Upper lobe of right lung (tissue), 1 donor: Measurements from ENCODE around the gene EEF1AKMT3. TPM values are rescaled to one million over a fixed set of nuclear protein-coding genes. Genes with fewer than 3 reads are reported as not detected.

Source experiments
- ATAC-seq: fragments of 200-7000 bp; cut with Tn5 transposase; one replicate; pipeline ENCODE4 v1.9.1; 2020; ENCODE audit warnings: mild to moderate bottlenecking, moderate library complexity
- DNase-seq: peaks from one replicate; pipeline ENCODE4 v3.0.0-alpha.2; 2020
- H3K27ac ChIP-seq: fragments of 200-600 bp; one replicate; pipeline ENCODE4 v1.8.0; 2022
- H3K27me3 ChIP-seq: fragments of 200-600 bp; one replicate; pipeline ENCODE4 v1.8.0; 2022; ENCODE audit warnings: mild to moderate bottlenecking
- H3K36me3 ChIP-seq: fragments of 200-600 bp; one replicate; pipeline ENCODE4 v1.8.0; 2022
- H3K4me1 ChIP-seq: fragments of 200-600 bp; one replicate; pipeline ENCODE4 v1.8.0; 2022
- H3K4me3 ChIP-seq: fragments of 200-600 bp; one replicate; pipeline ENCODE4 v1.8.0; 2022; ENCODE audit warnings: mild to moderate bottlenecking
- H3K9me3 ChIP-seq: fragments of 200-600 bp; one replicate; pipeline ENCODE4 v1.8.0; 2022
- intact Hi-C: fragments of 100-400 bp; cut with DNase I; formaldehyde crosslinking; loops from one replicate; pipeline ENCODE4 v1.11.0; 2022
- total RNA-seq: library from RNA; stranded (reverse); fragmentation: NEBNext Ultra II Directional; extraction: Animal tissue kit (Norgen Biotek cat#: 25700); gene quantifications from one replicate; pipeline ENCODE4 v1.2.1, GENCODE V29; 2021
- TF ChIP-seq, protein P1 (sequence below): fragments of 200-600 bp; IDR thresholded peaks from one replicate; pipeline ENCODE4 v1.8.0; 2022; ENCODE audit warnings: antibody characterized with exemption
- donor health status: DM: no; HTN: yes; CAD: no; lungs with severe emphysema.

The EEF1AKMT3 gene
- total RNA-seq, 1 donor from 2014 or later: 8.0 TPM

DNA sequence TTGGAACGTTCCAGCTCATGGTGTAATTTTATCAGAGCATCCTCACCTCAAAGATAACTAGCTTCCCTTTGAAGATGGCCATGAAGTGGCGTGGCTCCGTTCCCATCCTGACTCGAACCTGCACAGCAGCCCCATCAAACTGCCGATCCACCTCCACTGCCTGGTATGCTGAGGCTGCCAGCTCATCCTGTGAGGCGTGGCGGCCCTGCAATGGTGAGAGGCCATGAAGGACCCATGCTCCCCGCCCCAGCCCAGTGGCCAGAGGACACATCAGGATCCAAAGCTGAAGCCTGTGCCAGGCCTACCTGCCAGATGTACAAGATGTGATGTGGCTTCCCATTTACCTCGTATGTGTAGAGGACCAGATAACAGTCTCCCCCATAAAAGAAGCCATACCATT, 34.9 kb downstream of the EEF1AKMT3 start:
- Histone ChIP-seq H3K4me1 (no peaks in the 10 kb centered on the region), H3K4me3 (no peak overlapping the region), H3K27ac (no peak overlapping the region), H3K27me3 (no peaks in the 10 kb centered on the region), H3K9me3 (no peaks in the 10 kb centered on the region), H3K36me3 (peaks cover 85% of the 10 kb centered on the region)
- intact Hi-C loops: no loop called here
- ATAC-seq (no peak), DNase-seq (no peak)
- TF ChIP-seq, protein P1, sequence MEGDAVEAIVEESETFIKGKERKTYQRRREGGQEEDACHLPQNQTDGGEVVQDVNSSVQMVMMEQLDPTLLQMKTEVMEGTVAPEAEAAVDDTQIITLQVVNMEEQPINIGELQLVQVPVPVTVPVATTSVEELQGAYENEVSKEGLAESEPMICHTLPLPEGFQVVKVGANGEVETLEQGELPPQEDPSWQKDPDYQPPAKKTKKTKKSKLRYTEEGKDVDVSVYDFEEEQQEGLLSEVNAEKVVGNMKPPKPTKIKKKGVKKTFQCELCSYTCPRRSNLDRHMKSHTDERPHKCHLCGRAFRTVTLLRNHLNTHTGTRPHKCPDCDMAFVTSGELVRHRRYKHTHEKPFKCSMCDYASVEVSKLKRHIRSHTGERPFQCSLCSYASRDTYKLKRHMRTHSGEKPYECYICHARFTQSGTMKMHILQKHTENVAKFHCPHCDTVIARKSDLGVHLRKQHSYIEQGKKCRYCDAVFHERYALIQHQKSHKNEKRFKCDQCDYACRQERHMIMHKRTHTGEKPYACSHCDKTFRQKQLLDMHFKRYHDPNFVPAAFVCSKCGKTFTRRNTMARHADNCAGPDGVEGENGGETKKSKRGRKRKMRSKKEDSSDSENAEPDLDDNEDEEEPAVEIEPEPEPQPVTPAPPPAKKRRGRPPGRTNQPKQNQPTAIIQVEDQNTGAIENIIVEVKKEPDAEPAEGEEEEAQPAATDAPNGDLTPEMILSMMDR: no peak

- H3K27ac ChIP-seq: no peak overlapping the region
- no peak overlapping the region for H3K4me3 ChIP-seq
- H3K4me1 ChIP-seq: no peaks in the 10 kb centered on the region
- ATAC-seq (no peak), DNase-seq (no peak)
- TF ChIP-seq, protein P1: no peak
- intact Hi-C loops: no loop called here
- H3K27me3 ChIP-seq: no peaks in the 10 kb centered on the region
- H3K9me3 ChIP-seq: no peaks in the 10 kb centered on the region
- peaks cover 86% of the 10 kb centered on the region for H3K36me3 ChIP-seq
Observed at GRCh38 chr12:57808351-57808750, 35.9 kb downstream of the EEF1AKMT3 start.

DNA sequence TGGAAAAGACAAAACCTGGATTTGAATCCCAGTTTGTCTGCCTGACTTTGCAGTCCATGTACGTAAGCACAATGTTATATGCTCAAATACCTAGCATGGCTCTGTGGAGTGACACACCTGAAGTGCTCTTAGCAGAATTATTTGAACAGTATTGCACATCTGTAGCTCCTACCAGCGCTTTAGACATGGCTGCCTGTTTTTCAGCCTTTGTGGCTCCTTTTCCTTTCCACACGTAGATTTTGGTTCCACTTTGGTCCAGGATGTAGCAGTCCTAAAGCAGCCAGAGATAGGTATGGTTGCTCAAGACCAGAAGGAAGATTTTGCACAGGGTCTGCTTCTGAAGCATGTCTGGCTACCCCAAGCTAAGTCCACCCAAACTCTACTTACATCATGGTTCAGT, 37.0 kb downstream of the EEF1AKMT3 start:
- ATAC-seq (no peak), DNase-seq (no peak)
- TF ChIP-seq, protein P1: no peak
- Histone ChIP-seq H3K4me3 (no peak overlapping the region), H3K36me3 (peaks cover 77% of the 10 kb centered on the region), H3K27ac (no peak overlapping the region), H3K9me3 (no peaks in the 10 kb centered on the region), H3K27me3 (no peaks in the 10 kb centered on the region), H3K4me1 (no peaks in the 10 kb centered on the region)
- intact Hi-C loops: no loop called here

GRCh38 chr12:57810450-57810849, 38.0 kb downstream of the EEF1AKMT3 start:
- DNase-seq (no peak), ATAC-seq (no peak)
- Histone ChIP-seq H3K27ac (no peak overlapping the region), H3K27me3 (no peaks in the 10 kb centered on the region), H3K36me3 (peaks cover 68% of the 10 kb centered on the region), H3K4me3 (no peak overlapping the region), H3K9me3 (no peaks in the 10 kb centered on the region), H3K4me1 (peaks cover 3% of the 10 kb centered on the region)
- intact Hi-C loops: no loop called here
- TF ChIP-seq, protein P1: no peak

DNA sequence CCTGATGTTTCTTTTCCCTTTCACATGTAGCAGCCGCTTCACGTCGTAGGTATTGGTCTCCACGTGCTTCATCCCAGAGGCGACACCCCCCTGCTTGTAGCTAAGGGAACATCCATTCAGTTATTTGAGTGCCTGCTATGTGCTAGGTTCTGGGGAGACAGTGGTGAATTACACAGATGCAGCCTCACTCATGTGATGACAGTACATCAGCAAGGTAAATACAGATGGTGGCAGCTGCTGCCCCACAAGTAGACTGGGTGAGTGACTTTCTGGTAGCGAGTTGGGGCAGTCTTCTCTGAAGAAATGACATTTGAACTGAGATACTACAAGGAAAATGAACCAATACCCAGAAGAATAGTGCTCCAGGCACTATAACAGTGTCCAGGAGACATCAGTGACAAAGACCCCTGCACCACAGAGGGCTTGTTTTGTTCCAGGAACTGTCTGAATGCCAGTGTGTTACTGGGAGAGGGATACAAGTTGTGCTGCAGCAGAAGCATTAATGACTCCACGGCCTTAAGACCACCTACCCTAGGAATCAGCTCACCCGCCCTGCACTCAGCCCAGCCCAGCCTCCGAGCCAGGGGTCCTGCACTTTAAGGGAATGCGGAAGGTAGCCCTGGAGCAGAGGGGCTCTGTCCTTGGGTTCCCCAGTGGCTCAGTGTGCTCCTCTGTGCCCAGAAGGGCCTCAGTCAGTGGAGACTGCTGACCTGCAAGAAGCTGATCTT, 38.8 kb downstream of the EEF1AKMT3 start:
- TF ChIP-seq, protein P1: no peak
- H3K4me3 ChIP-seq: no peak overlapping the region
- no peak for DNase-seq
- H3K27me3 ChIP-seq: no peaks in the 10 kb centered on the region
- H3K27ac ChIP-seq: no peak overlapping the region
- H3K9me3 ChIP-seq: no peaks in the 10 kb centered on the region
- intact Hi-C loops: no loop called here
- no peak for ATAC-seq
- H3K4me1 ChIP-seq: peaks cover 11% of the 10 kb centered on the region
- H3K36me3 ChIP-seq: peaks cover 64% of the 10 kb centered on the region
